Spleen (tissue), 11 donors: ENCODE results near the gene PLXND1. TPM values are rescaled to one million over a fixed set of nuclear protein-coding genes. Genes with fewer than 3 reads are reported as not detected.

Experiments used
- DNase-seq: peaks from one replicate; pipeline ENCODE4 v3.0.0-alpha.2; 2020
- H3K27ac ChIP-seq, 8 donors: fragments of 200-600 bp; sonication (generic) in 7 of 8; 1 replicate in 4 of 8; 2 replicates in 4 of 8; pipeline versions ENCODE4 v1.5.0 to v1.8.0; 2016 to 2021; ENCODE audit warnings: inconsistent platforms in 4 of 8, mild to moderate bottlenecking in 4 of 8, moderate library complexity in 1 of 8
- H3K27me3 ChIP-seq, 7 donors: fragments of 200-600 bp; sonication (generic) in 6 of 7; replicated peaks in 1 of 7; 1 replicate in 4 of 7; 2 replicates in 3 of 7; pipeline versions ENCODE4 v1.5.0 to v1.8.0; 2016 to 2021; ENCODE audit warnings: inconsistent platforms in 3 of 7, mild to moderate bottlenecking in 1 of 7
- H3K36me3 ChIP-seq, 6 donors: fragments of 200-600 bp; sonication (generic) in 5 of 6; 1 replicate in 4 of 6; 2 replicates in 2 of 6; pipeline versions ENCODE4 v1.5.0 to v1.8.0; 2016 to 2021; ENCODE audit warnings: inconsistent platforms in 2 of 6
- H3K4me1 ChIP-seq, 6 donors: fragments of 200-600 bp; sonication (generic) in 5 of 6; 1 replicate in 3 of 6; 2 replicates in 3 of 6; pipeline versions ENCODE4 v1.5.0 to v1.8.0; 2016 to 2021; ENCODE audit warnings: inconsistent platforms in 3 of 6
- H3K4me3 ChIP-seq, 8 donors: fragments of 200-600 bp; sonication (generic) in 7 of 8; 1 replicate in 4 of 8; 2 replicates in 4 of 8; pipeline versions ENCODE4 v1.5.0 to v1.8.0; 2016 to 2021; ENCODE audit warnings: inconsistent platforms in 4 of 8, mild to moderate bottlenecking in 4 of 8, moderate library complexity in 2 of 8
- H3K9me3 ChIP-seq, 8 donors: fragments of 200-600 bp; sonication (generic) in 7 of 8; 1 replicate in 4 of 8; 2 replicates in 4 of 8; pipeline versions ENCODE4 v1.5.0 to v1.8.0; 2016 to 2021; ENCODE audit warnings: inconsistent platforms in 4 of 8
- POLR2A ChIP-seq, 3 donors: fragments of 450-650 bp; IDR thresholded peaks; one replicate each; pipeline ENCODE4 v1.5.1; 2017; ENCODE audit warnings: antibody characterized with exemption in 3 of 3, mild to moderate bottlenecking in 1 of 3
- POLR2AphosphoS5 ChIP-seq, 3 donors: sonication (generic); formaldehyde crosslinking; IDR thresholded peaks; one replicate each; pipeline ENCODE4 v1.5.1; 2017; ENCODE audit warnings: antibody characterized with exemption in 3 of 3
- WGBS, 5 donors: extraction: QIAGEN DNeasy Blood & Tissue Kit in 3 of 5; methylation state at CpG; one replicate each; pipeline versions ENCODE4 v1.1.5 to v1.1.7; 2013 to 2018; 5-methylcytosine and 5-hydroxymethylcytosine counted together
- intact Hi-C: fragments of 100-400 bp; cut with DNase I; formaldehyde crosslinking; loops from one replicate; pipeline ENCODE4 v1.15.0; 2023; ENCODE audit warnings: low total_unique reads
- polyA plus RNA-seq, 3 donors: library from polyadenylated mRNA; stranded (reverse); fragments of 200-250 nt; gene quantifications; one replicate each; pipeline ENCODE4 v1.2.1, GENCODE V29; 2013
- total RNA-seq, 7 donors: library from RNA; depleted of rRNA in 3 of 7; stranded (reverse); fragments of >200 nt in 3 of 7; fragmentation: NEBNext Ultra II Directional in 4 of 7; extraction: Animal tissue kit (Norgen Biotek cat#: 25700) in 4 of 7; gene quantifications; one replicate each; pipeline versions ENCODE4 v1.1.0 to v1.2.1, GENCODE V29; 2016 to 2021
- TF ChIP-seq, protein P1 (sequence below), 11 experiments: fragments of 200-600 bp in 7 of 11; fragments of 450-650 bp in 4 of 11; sonication (generic) in 4 of 11; IDR thresholded peaks in 8 of 11; conservative IDR thresholded peaks in 3 of 11; 1 replicate in 7 of 11; 2 replicates in 4 of 11; pipeline versions ENCODE4 v1.4.0 to v1.8.0; 2016 to 2021; ENCODE audit warnings: antibody characterized with exemption in 11 of 11, inconsistent platforms in 4 of 11, mild to moderate bottlenecking in 1 of 11
- donor health status: healthy with polysubstance abuse.
- donor health status: DM: no; HTN: no; CAD: no; lungs with moderate emphysema.
- donor health status: DM: no; HTN: no; CAD: no.
- donor health status: Bipolar disorder and iron deficiency.
- donor health status: healthy.
- donor health status: DM: no; HTN: no; CAD: no.
- donor health status: DM: yes; HTN: yes; CAD: no.

PLXND1 gene
- total and polyA plus RNA-seq, 10 donors: 44.4 to 238 (median 164) TPM

- Histone ChIP-seq H3K4me3 (no peak overlapping the region), H3K9me3 (no peaks in the 10 kb centered on the region), H3K36me3 (no peaks in the 10 kb centered on the region), H3K27me3 (no peaks in the 10 kb centered on the region), H3K27ac (peak overlapping the region; percentile 66 to 91 (median 86)), H3K4me1 (peaks cover 69 to 100% (median 98%) of the 10 kb centered on the region in 6 donors)
- WGBS, 5 donors: 77 to 91% (median 85%) methylated on average over 5 to 6 of the region's 6 CpGs
- intact Hi-C loops: no loop called here
- no peak for DNase-seq
- TF ChIP-seq, protein P1, sequence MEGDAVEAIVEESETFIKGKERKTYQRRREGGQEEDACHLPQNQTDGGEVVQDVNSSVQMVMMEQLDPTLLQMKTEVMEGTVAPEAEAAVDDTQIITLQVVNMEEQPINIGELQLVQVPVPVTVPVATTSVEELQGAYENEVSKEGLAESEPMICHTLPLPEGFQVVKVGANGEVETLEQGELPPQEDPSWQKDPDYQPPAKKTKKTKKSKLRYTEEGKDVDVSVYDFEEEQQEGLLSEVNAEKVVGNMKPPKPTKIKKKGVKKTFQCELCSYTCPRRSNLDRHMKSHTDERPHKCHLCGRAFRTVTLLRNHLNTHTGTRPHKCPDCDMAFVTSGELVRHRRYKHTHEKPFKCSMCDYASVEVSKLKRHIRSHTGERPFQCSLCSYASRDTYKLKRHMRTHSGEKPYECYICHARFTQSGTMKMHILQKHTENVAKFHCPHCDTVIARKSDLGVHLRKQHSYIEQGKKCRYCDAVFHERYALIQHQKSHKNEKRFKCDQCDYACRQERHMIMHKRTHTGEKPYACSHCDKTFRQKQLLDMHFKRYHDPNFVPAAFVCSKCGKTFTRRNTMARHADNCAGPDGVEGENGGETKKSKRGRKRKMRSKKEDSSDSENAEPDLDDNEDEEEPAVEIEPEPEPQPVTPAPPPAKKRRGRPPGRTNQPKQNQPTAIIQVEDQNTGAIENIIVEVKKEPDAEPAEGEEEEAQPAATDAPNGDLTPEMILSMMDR (IDR thresholded peaks at IDR 0.05 in 8 of 11, conservative IDR thresholded peaks at IDR 0.05 in 3 of 11): no peak
- TF ChIP-seq POLR2A (IDR thresholded peaks at IDR 0.05) (no peak), POLR2AphosphoS5 (IDR thresholded peaks at IDR 0.05) (peak in 1 of 3 donors; percentile 13)
Observed at GRCh38 chr3:129594907-129595390, 11.5 kb downstream of the PLXND1 start.

DNA sequence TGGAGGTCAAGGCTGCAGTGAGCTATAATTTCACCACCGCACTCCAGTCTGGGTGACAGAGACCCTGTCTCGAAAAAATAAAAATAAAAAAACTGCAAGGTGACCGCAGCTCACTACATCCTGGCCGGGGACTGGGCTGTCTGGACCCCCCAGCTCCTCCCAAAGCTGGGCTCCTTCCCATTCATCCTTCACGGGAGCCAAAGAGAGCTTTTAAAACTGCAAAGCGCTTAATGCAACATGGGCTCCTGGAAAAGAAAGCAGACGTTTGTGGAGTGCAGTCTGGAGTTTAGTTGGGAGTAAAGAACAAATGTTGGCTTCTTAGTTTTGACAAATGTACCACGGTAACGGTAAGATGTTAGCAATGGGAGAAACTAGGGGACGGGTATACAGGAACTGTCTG lies 12.1 kb downstream of the PLXND1 start:
- TF ChIP-seq, protein P1 (IDR thresholded peaks at IDR 0.05 in 8 of 11, conservative IDR thresholded peaks at IDR 0.05 in 3 of 11): no peak
- TF ChIP-seq POLR2A (IDR thresholded peaks at IDR 0.05) (no peak), POLR2AphosphoS5 (IDR thresholded peaks at IDR 0.05) (no peak)
- intact Hi-C loops: no loop called here
- peak overlapping the region in 1 of 8 donors; percentile 38 for H3K4me3 ChIP-seq
- peaks cover 63 to 100% (median 95%) of the 10 kb centered on the region in 6 donors for H3K4me1 ChIP-seq
- H3K27ac ChIP-seq: peak overlapping the region in 7 of 8 donors; percentile 44 to 91 (median 88)
- no peaks in the 10 kb centered on the region for H3K27me3 ChIP-seq
- 48 to 57% (median 51%) methylated on average over 10 of the region's 10 CpGs for WGBS, 5 donors
- peaks cover 0 to 1% (median 0%) of the 10 kb centered on the region in 6 donors for H3K36me3 ChIP-seq
- H3K9me3 ChIP-seq: no peaks in the 10 kb centered on the region
- no peak for DNase-seq

GRCh38 chr3:129593595-129594339 lies 12.7 kb downstream of the PLXND1 start:
- H3K9me3 ChIP-seq: no peaks in the 10 kb centered on the region
- intact Hi-C loops: no loop called here
- H3K27ac ChIP-seq: peak overlapping the region; percentile 44 to 91 (median 86)
- H3K36me3 ChIP-seq: peaks cover 0 to 8% (median 0%) of the 10 kb centered on the region in 6 donors
- H3K4me1 ChIP-seq: peaks cover 58 to 100% (median 92%) of the 10 kb centered on the region in 6 donors
- H3K27me3 ChIP-seq: no peaks in the 10 kb centered on the region
- TF ChIP-seq POLR2AphosphoS5 (IDR thresholded peaks at IDR 0.05): peak; percentile 50 to 77 (median 73)
- TF ChIP-seq, protein P1 (IDR thresholded peaks at IDR 0.05 in 8 of 11, conservative IDR thresholded peaks at IDR 0.05 in 3 of 11): no peak
- DNase-seq: peak; percentile 89
- 12 to 26% (median 13%) methylated on average over 22 of the region's 22 CpGs for WGBS, 5 donors
- H3K4me3 ChIP-seq: peak overlapping the region in 1 of 8 donors; percentile 38

- DNase-seq: no peak
- Histone ChIP-seq H3K27me3 (no peaks in the 10 kb centered on the region), H3K36me3 (peaks cover 0 to 13% (median 0%) of the 10 kb centered on the region in 6 donors), H3K9me3 (no peaks in the 10 kb centered on the region), H3K27ac (peak overlapping the region; percentile 44 to 91 (median 86)), H3K4me3 (peak overlapping the region in 1 of 8 donors; percentile 38), H3K4me1 (peaks cover 53 to 100% (median 89%) of the 10 kb centered on the region in 6 donors)
- intact Hi-C loops: no loop called here
- 54 to 71% (median 59%) methylated on average over 8 of the region's 8 CpGs for WGBS, 5 donors
- TF ChIP-seq POLR2AphosphoS5 (IDR thresholded peaks at IDR 0.05) (no peak), POLR2A (IDR thresholded peaks at IDR 0.05) (no peak)
- TF ChIP-seq, protein P1 (IDR thresholded peaks at IDR 0.05 in 8 of 11, conservative IDR thresholded peaks at IDR 0.05 in 3 of 11): no peak
Observed at GRCh38 chr3:129593230-129593594, 13.3 kb downstream of the PLXND1 start.
